HG03175 (cell line): ENCODE results near the gene GASK1B.

Experiments
- ATAC-seq: cut with Tn5 transposase; IDR thresholded peaks from one replicate; pipeline ENCODE4 v1.9.1; 2021; ENCODE audit warnings: mild to moderate bottlenecking, moderate library complexity; ENCODE audit not compliant: unreplicated experiment

Gene GASK1B

GRCh38 chr4:158155656-158156356, 17.0 kb downstream of the GASK1B start:
- no peak for ATAC-seq

- ATAC-seq = no peak
Measured at GRCh38 chr4:158147151-158147550, 25.7 kb downstream of the GASK1B start.

DNA sequence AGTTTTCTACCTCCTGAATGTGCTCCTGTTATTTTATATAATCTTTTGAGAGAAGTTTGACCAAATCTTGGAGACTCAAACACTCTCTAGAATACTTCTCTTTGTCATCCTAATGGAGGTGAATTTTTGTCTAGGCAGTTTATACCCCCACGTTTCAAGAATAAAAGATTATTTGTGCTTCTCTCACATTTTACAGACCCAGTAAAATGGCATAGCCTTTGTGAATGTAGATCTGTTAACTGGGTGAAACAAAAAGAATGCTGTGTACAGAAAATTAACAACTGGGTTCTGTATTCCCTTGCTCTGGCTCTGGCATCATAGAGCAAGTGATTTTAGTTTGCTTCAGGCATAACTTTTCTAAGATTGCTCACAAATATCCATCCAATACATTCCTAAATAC, 26.1 kb downstream of the GASK1B start:
- ATAC-seq = no peak

- ATAC-seq = no peak
Measured at GRCh38 chr4:158139086-158139485, 33.7 kb downstream of the GASK1B start.

GRCh38 chr4:158134222-158134621, 38.6 kb downstream of the GASK1B start:
- no peak for ATAC-seq

GRCh38 chr4:158133551-158133950, 39.3 kb downstream of the GASK1B start:
- ATAC-seq = no peak

DNA sequence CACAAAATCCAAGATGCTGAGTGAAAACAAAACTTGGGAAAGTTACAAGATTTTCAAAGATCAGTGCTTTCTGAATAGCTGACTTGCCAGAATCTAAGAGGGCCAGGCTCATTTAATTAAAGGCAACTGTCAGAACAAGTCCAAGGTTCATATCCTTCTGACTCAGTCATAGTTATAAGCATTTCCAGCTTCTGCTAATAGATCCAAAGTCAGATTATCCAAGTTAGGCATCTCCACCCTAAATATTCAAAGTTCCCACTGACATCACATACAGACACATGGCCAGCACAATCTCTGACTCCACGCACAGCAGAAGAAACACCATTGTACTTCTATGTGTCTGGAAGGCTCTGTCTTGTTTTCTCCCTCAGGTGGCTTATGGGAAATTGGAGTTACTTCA, 41.8 kb downstream of the GASK1B start:
- ATAC-seq = no peak

DNA sequence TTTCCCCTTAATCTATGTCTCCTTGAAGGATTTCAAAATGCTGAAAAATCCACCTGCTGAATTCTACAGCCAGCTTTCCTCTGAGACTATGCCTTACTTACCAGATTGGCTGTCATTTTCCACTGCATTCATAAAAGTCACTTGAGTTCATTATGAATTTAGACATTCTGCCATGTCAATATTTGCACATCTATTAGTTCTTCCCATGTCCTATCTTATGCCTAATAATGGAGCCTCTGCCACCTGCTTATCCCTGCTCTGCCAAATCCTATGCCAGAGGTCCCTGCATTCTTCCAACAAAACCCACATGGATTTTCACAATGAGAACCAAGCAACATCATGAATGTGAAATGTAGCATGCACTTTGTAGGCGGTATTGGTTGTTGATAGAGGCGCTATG, 42.6 kb downstream of the GASK1B start:
- no peak for ATAC-seq

DNA sequence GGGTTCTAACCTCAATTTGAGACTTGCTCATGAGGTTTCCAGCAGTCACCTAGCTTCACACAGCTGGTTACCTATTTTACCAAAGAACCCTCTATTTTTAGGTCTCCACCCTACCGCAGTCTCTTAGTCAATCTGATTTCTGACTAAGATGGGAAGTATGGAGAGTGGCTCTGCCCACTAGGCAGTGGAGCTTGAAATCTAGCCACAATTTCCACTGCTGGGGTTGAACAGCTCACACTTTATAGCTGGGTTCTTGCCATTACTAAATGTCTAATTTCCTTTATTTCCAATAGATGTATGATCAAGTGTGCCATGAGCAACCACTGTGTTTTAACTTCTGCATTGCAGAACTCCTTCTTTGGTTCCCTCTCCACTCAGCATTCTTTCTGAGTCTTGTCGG, 43.1 kb downstream of the GASK1B start:
- ATAC-seq = peak; percentile 95

DNA sequence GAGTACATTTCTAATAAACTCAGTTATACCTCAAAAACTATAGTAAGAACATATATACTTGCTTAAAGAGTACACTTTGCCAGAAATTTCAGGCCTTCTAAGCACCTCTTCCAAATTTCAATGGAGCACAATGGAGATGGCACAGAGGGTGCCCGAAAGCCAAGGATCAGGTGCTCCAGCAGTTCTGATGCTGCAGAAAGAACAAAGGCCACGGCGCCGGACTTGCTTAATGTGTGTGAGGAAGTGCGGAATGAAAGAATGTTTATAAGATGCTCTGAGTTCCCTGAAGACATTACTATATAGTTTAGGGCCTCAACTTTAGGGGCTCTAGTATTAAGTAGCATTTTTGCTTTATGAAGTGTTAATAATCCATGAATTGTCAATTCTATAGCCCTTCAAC, 44.3 kb downstream of the GASK1B start:
- ATAC-seq = no peak

GRCh38 chr4:158125310-158125709, 47.5 kb downstream of the GASK1B start:
- ATAC-seq = no peak
